SH-SY5Y (cell line): ENCODE results near the gene ACO1.

Experiments used
- GATA2 ChIP-seq: IDR thresholded peaks from 2 replicates; pipeline ENCODE4 v1.6.1; 2011; ENCODE audit warnings: mild to moderate bottlenecking, low read depth, low read length
- GATA3 ChIP-seq: IDR thresholded peaks from 2 replicates; pipeline ENCODE4 v1.6.1; 2011; ENCODE audit warnings: low read depth, mild to moderate bottlenecking, low read length, moderate library complexity

DNA sequence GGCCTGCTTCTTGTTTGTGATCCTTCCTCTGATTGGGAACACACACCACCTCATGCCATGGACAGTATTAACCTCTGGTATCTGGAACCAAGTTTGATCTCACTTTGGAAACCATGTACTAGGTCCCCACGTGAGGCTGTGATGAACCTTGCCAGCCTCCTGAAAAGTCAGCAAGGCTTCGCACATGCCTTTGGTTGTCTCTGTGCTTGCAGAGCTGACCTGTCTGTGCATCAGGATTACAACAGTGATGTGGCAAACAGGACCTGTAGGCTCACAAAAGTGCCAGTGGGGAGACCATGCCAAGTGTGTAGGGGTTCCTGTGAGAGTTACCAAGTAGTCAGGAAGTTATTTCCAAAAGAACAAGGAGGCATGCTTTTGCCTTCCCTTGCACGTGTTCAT is 1.4 kb downstream of the ACO1 start:
- TF ChIP-seq GATA2 (no peak), GATA3 (no peak)
